Stimulated activated CD8-positive, alpha-beta memory T cell treated with anti-CD3 and anti-CD28 coated beads, Interleukin-4, amount 100 ng/mL, for 1 hour (primary cell): ENCODE results near the gene CDCA5.

ENCODE experiments used
- DNase-seq, 2 donors: peaks; one replicate each; pipeline ENCODE4 v3.0.0-alpha.2; 2020; ENCODE audit warnings: low read depth in 2 of 2, low spot score in 1 of 2

Gene CDCA5

GRCh38 chr11:65077451-65077850 lies 6.4 kb downstream of the CDCA5 start:
- DNase-seq: no peak

DNA sequence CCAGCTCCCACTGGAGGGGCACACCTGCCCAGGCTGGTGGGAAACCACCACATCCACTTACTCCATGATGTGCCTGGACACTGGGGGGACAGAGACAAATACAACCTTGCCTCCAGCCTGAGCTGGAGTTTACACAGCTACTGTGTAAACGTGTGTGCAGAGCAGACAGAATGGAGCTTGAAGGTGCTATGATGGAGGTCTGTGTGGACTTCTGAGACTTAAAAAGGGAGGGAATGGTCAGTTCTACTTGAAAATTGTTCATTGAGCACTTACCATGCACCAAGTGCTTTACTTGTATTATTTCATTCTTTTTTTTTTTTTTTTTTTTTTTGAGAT lies 11.2 kb downstream of the CDCA5 start:
- no peak for DNase-seq

DNA sequence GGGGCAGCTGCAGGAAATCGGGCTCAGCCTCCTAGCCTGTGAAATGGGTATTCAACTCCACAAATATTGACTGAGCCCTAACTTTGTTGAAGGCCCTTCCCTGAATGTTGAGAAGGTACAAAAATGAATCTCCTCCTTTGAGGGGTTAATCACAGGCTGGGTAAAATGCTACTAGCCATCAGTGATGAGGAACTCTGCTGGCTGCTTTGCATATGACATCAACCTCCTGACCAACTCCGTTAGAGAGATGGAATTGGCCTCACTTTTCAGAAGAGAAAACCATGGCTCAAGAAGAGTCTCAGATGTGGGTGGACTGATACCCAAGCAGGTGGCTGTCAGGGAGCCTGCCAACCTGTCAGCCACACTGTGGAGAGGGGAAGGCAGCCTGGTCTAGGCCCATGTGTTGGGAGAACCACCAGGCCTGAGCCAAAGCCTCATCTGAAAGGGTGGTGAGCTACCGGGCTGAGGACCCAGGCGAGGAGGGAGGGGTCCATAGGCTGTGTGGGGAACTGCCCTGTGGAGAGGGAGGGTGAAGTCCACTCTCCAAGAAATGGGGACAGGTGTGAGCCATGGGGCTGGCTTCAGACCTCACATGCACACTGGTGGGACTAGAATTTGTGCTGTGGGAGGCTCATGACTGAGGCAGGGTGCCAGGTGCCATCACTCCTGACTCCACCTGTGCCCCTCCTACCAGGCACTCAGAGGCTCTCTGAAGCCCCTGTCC lies 11.8 kb downstream of the CDCA5 start:
- no peak for DNase-seq

- no peak for DNase-seq
These were observed 14.6 kb downstream of the CDCA5 start for GRCh38 chr11:65069217-65069616.

- no peak for DNase-seq
These were observed 16.4 kb downstream of the CDCA5 start for GRCh38 chr11:65067446-65067845.

DNA sequence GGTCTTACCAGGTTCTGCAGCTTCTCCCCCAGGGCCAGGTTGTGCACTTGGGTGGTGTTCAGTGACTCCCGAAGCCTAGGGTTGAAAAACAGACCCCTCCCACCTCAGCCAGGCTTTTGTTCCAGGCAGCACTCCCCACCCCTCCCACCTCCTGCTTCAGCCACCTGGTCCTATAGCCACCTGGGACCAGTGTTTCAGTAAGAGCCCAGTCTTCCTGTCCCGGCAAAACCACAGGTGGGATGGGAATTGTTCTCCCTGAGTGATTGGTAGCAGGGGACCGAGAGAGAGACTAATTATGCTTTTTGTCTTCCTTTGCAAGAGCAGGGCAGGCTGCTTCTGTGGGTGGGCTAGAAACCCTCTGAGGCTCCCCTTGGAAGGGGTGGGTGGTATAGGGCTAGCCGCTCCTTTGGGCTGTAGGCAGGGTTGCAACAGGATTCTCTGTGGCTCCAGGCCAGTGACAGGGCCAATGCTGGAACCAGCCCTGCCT lies 17.0 kb downstream of the CDCA5 start:
- no peak for DNase-seq

DNA sequence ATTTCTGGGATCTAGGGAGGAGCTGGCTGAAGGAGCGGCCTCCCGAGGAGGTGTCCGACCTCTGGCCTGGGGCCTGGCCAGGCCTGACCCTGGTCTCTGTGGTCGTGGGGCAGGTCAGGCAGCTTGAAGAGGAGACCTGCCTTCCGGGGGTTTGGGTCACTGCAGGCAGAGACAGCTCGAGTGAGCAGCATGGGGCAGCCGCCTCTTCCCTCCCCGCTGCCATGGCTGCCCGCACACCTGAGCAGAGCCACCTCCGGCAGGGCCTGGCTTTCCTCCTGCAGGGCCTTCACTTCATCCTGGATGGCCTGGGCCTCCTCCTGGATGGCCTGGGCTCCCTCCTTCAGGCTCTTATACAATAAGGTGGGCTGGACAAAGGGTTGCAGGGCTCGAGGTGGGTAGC lies 17.5 kb downstream of the CDCA5 start:
- DNase-seq: no peak

- no peak for DNase-seq
These were observed 18.0 kb downstream of the CDCA5 start for GRCh38 chr11:65065851-65066250.

- no peak for DNase-seq
These were observed 19.0 kb downstream of the CDCA5 start for GRCh38 chr11:65064847-65065240.

DNA sequence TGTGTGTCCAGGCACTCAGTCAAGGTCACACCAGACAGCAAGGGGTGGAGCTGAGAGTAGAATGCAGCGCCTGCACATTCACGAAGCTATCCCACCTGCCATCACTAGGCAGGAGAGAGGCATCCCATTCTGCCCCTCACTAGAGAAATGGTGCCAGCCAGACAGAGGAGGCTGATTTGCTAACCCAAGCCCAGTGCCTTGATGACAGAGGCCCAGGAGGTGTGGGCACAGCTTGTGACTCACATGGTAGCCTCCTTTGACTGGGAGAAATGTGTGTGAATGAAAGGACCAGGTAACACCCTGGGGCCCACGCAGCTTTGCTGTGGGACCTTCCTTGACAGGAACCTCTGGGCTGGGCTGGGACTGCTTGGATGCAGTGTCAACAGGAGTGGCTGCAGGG lies 20.3 kb downstream of the CDCA5 start:
- no peak for DNase-seq

- DNase-seq: no peak
These were observed 22.9 kb downstream of the CDCA5 start for GRCh38 chr11:65060913-65061408.

- DNase-seq: no peak
These were observed 23.6 kb downstream of the CDCA5 start for GRCh38 chr11:65059959-65060824.

DNA sequence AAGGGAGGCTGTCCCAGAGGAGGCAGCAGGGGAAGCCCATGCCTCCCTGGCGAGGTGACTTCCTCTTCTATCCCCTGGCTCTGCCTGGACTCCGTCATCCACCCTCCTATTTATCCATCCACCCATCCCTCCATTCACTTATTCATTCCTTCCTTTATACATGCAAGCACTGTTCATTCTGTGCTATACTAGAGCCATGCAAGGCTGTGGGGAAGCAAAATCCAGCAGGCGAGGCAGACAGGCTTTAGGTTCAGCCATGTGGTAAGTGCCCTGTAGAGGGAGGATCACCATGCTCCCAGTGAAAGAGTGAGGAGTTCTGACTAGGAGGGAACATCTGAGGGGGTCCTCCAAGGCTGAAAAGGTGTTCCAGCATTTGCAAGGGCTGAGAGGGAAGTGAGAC lies 24.3 kb downstream of the CDCA5 start:
- DNase-seq: no peak

DNA sequence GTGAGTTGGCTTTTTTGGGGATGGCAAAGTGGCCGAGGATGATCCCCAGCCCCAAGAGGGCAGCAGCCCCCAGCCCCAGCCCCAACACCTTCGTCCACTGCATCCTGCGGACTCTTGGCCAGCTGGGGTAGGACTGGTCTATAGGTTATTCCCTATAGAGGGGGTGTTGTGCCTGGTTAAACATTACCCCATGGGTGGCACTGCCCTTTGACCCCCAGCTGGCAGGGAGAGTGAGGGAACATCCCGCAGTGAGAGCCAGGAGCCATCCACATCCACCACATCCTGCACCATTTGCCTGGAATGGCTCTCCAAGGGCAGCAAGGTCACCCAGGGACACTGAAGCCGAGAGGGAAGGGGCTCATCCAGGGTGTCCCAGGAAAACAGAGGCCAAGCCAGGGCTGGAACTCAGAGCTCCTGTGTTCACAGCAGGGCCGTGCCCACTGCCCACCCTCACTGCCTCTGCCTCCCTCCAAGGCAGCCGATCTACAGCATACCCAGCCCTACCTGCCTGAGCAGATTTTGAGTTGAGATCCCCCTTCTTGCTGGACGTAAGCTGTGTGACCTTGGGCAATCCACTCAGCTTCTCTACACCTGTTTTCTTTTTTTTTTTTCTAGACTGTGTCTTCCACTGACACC lies 25.3 kb downstream of the CDCA5 start, which contains the start of gene NAALADL1:
NAALADL1 (minus strand) TSS at position 135 of the 636 bp plus-strand sequence; CDS start at position 103, 32 bp downstream.
- DNase-seq: no peak

DNA sequence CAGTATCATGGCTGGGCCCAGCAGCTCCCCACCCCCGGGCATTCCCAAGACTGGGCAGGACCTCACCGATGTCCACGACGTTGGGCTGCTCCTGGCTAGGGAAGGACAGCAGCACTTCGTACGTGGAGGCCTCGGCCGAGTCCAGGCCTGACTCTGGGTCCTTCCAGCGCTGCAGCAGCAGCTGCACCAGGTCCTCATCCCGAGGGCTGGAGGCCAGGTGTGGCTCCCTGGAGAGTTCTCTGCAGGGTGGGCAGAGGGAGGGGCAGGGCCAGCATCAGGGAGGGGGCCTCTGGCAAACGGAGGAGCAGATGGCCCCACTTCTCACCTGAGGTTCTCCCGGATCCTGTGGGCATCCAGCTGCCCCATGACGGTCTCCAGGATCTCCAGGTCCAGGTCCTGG lies 25.8 kb downstream of the CDCA5 start:
- no peak for DNase-seq

DNA sequence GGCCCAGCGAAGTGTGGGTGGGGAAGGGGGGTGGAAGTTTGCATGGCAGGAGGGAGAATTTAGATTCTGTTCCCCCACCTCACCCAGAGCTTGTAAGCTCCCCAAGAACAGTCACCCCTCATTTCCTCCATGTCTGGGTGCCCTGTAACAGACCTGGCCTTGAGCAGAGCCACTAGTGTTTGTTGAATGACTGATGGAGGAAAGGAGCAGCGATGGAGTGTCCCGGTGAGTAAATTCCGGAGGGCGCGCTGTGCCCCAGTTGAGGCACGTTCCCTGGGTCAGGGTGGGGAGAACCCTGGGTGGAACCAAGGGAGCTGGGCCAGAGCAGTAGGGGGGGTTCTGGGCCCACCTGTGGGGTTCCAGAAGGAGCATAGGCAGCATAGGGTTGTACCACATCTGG lies 26.3 kb downstream of the CDCA5 start:
- DNase-seq: no peak

- DNase-seq: no peak
These were observed 26.8 kb downstream of the CDCA5 start for GRCh38 chr11:65056999-65057398.

DNA sequence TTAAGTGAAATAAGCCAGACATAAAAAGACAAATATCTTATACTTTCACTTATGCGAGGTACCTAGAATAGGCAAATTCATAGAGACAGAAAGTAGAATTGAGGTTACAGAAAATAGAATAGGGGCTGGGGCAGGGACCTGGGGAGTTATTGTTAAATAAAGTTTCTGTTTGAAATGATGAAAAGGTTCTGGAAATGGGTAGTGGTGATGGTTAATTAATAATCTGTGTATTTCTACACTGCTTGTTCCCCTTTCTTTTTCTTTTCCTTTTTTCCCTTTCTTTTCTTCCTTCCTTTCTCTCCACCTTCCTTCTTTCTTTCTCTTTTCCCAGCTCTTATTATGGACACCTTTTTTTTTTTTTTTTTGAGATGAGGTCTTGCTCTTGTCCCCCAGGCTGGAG lies 28.3 kb downstream of the CDCA5 start:
- DNase-seq: no peak

DNA sequence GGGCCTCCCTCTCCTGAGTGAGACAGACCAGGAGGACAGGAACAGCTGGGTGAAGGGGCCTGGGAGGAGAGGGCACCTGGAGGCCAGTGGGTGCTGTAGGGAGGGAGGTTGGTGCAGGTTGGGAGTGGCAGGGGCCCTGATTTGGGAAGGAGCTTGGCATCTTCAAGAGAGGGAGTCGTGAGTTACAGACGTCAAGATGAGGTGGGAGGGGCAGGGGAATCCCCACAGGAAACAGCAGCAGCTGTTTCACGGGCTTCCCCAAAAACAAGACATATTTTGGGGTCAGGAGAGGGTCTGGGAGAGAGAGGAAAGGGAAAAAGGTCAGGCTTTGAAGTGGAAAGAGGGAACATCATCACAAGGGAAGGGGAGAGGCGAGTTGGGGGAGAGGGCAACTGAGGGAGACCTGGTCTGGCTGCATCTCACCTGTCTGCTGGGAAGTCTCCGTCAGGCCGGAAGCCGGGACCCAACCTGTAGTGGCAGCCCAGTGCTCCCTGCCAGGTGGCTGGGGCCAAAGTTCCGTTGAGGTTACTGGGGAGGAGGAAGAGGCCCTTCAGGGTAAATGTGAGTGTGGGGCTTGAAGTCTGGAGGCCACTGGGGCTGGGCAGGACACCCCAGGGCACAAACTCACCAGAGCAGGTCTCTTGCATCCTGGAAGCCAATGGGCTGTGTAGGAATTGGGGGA lies 29.9 kb downstream of the CDCA5 start:
- no peak for DNase-seq

DNA sequence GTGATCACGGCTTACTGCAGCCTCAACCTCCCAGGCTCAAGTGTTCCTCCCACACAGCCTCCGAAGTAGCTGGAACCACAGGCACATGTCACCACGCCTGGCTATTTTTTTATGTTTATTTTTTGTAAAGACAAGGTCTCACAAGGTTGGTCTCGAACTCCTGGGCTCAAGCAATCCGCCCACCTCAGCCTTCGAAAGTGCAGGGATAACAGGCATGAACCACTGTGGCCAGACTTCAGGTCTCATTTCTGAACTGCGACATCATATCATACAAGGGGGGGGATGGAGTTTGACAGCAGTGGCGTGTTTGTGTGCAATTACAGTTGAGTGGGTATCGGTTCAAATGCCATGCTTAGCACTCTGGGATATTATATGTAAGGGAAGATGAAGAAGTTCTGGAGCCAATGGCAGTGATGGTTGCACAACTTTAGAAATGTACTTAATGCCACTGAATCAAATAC lies 32.4 kb downstream of the CDCA5 start:
- DNase-seq: no peak
